ENCODE results near the gene FYB1. TPM values are rescaled to one million over a fixed set of nuclear protein-coding genes. Genes with fewer than 3 reads are reported as not detected.

FYB1 gene
- total and polyA plus RNA-seq, 2 of the 8 experiments (the other 6 are each of a cell fraction or from before 2014, with no cell fraction given): not detected

GRCh38 chr5:39121922-39122321 is 97.4 kb downstream of the FYB1 start:
- no peaks in the 10 kb centered on the region for H3K4me1 ChIP-seq (replicated peaks in 1 of 4; ENCODE audit: control insufficient read depth in 3 of 4, insufficient read depth in 4 of 4, low read length in 3 of 4)
- H3K79me1 ChIP-seq (ENCODE audit: low read depth, low read length): no peaks in the 10 kb centered on the region
- no peak overlapping the region for H2BK120ac ChIP-seq (replicated peaks; ENCODE audit: low read depth, low read length)
- no peaks in the 10 kb centered on the region for H4K20me1 ChIP-seq (replicated peaks in 1 of 2; ENCODE audit: control insufficient read depth in 1 of 2, insufficient read depth in 2 of 2, low read length in 2 of 2)
- POLR2A ChIA-PET (ENCODE audit: partially characterized antibody): no interaction called here
- no peaks in the 10 kb centered on the region for H3K79me2 ChIP-seq (ENCODE audit: control insufficient read depth in 1 of 2, insufficient read depth in 2 of 2, low read length in 2 of 2)
- no peak overlapping the region for H4K5ac ChIP-seq (ENCODE audit: insufficient read length, low read depth, low read length)
- DNase-seq (ENCODE audit: low read depth in 1 of 2, low spot score in 2 of 2) (no peak), FAIRE-seq (no peak)
- H3K4me3 ChIP-seq (ENCODE audit: extremely low read depth in 1 of 4, insufficient read depth in 2 of 4, low read depth in 3 of 4, low read length in 4 of 4): no peak overlapping the region
- H3K27me3 ChIP-seq (replicated peaks in 1 of 4; ENCODE audit: control insufficient read depth in 3 of 4, extremely low read depth in 1 of 4, insufficient read depth in 3 of 4, low read length in 3 of 4): peaks cover 0 to 1% (median 0%) of the 10 kb centered on the region in 4 experiments; a peak in 1 of 7 replicates
- H3K27ac ChIP-seq (ENCODE audit: low read depth, low read length): no peak overlapping the region
- H3K14ac ChIP-seq (ENCODE audit: insufficient read length): no peak overlapping the region
- H2AK5ac ChIP-seq (ENCODE audit: low read depth, low read length): no peak overlapping the region
- WGBS, 2 experiments (ENCODE audit: extremely low coverage in 1 of 2, insufficient coverage in 1 of 2, insufficient read length in 1 of 2, insufficient replicate concordance in 2 of 2, low coverage in 1 of 2, low lambda C conversion rate in 2 of 2, missing lambda C conversion rate in 1 of 2): 78% methylated on average over 2 of the region's 2 CpGs; no CpG with 5 or more reads in 1 of the 2 experiments
- no peak overlapping the region for H3K4me2 ChIP-seq (ENCODE audit: insufficient read depth in 1 of 2, low read depth in 2 of 2, low read length in 2 of 2)
- TF ChIP-seq CREB1 (IDR thresholded peaks at IDR 0.05): no peak
- no peak for TF ChIP-seq KDM4A (IDR thresholded peaks at IDR 0.05; ENCODE audit: low read depth, low read length, severe bottlenecking)
- TF ChIP-seq JUND (IDR thresholded peaks at IDR 0.05; ENCODE audit: low read length): no peak
- no peak for TF ChIP-seq BCL11A (IDR thresholded peaks at IDR 0.05; ENCODE audit: low read depth in 2 of 2, low read length in 2 of 2)
- no peak for TF ChIP-seq POU5F1 (IDR thresholded peaks at IDR 0.05; ENCODE audit: low read depth, low read length)
- no peak for TF ChIP-seq CBX8 (IDR thresholded peaks at IDR 0.05; ENCODE audit: borderline replicate concordance, low read depth, low read length)
- no peak for TF ChIP-seq MAFK (IDR thresholded peaks at IDR 0.05; ENCODE audit: low read depth, low read length)
- no peak for TF ChIP-seq USF2 (IDR thresholded peaks at IDR 0.05; ENCODE audit: low read length)
- TF ChIP-seq CHD2 (IDR thresholded peaks at IDR 0.05; ENCODE audit: low read length): no peak
- TF ChIP-seq SP2 (IDR thresholded peaks at IDR 0.05; ENCODE audit: low read length): no peak
- TF ChIP-seq SIRT6 (IDR thresholded peaks at IDR 0.05; ENCODE audit: low read length): no peak
- no peak overlapping the region for H3K4ac ChIP-seq (replicated peaks; ENCODE audit: insufficient read length, low read depth, low read length)
- no peak overlapping the region for H3K56ac ChIP-seq (replicated peaks; ENCODE audit: insufficient read length, low read depth, low read length)
- H2AFZ ChIP-seq (ENCODE audit: low read length): no peak overlapping the region
- no peak overlapping the region for H2BK15ac ChIP-seq (ENCODE audit: low read length)
- H3K36me3 ChIP-seq (ENCODE audit: control insufficient read depth in 2 of 4, insufficient read depth in 4 of 4, low read length in 3 of 4): no peaks in the 10 kb centered on the region
- no peak overlapping the region for H2BK12ac ChIP-seq (ENCODE audit: low read depth, low read length)
- no peak overlapping the region for H2BK5ac ChIP-seq (ENCODE audit: low read depth, low read length)
- no peak overlapping the region for H3K18ac ChIP-seq (ENCODE audit: extremely low read depth, low read length)
- H4K8ac ChIP-seq (ENCODE audit: extremely low read depth, insufficient read depth, low read length): no peak overlapping the region
- H3K23ac ChIP-seq (ENCODE audit: insufficient read length): no peak overlapping the region
- no peak overlapping the region for H2BK20ac ChIP-seq (ENCODE audit: low read length)
- no peaks in the 10 kb centered on the region for H3K23me2 ChIP-seq (ENCODE audit: low read depth, low read length)
- CTCF ChIA-PET (ENCODE audit: partially characterized antibody): interaction anchor here (0.8 to 1.7 kb wide), 2 partner anchors 10 to 26 kb away, joined by 3 to 6 read pairs; no protein-coding TSS in a partner anchor
- H3K9ac ChIP-seq (replicated peaks in 1 of 4; ENCODE audit: extremely low read depth in 1 of 4, low read depth in 3 of 4, low read length in 3 of 4): no peak overlapping the region
- no peak overlapping the region for H4K91ac ChIP-seq (replicated peaks; ENCODE audit: insufficient read length, low read length)
- no peaks in the 10 kb centered on the region for H3K9me3 ChIP-seq (ENCODE audit: insufficient read depth in 2 of 2, low read depth in 1 of 2, low read length in 1 of 2)

Data from H1 (cell line).